ENCODE results near the gene ALG1.
"Not testable (repeated sequence)": the region's sequence is repeated elsewhere in the genome, so short reads cannot be mapped to it uniquely, and the experiment has no call there.

Gene ALG1

DNA sequence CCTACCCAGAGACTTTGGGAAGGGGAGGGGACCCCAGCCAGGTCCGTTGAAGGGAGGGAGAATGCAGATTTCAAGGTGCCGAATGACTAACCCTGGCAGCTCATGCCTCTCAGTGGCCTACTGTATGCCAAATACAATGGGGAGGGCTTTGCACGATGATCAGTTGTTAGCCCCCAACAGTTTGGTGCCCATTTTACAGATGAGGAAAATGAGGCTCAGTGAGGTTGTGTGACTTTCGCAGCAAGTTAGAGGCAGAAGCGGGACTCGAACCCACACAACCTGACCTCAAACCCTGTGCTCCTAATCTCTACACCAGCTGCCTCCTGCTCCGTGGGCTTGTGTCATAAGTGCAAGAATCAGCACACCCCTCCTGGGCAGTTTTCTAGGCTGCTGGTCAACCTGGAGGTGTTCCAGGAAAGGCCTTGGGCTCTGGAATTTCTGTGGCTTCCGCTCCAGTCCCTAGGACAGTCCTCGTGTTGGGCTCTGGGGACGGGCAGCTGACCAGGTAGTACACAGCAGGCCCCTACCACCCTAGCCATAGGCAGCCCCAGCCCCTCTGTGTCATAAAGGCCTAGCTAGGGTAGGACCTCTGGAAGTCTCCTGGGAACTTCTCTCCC, 26.0 kb upstream of the ALG1 start:
- no peak for DNase-seq

DNA sequence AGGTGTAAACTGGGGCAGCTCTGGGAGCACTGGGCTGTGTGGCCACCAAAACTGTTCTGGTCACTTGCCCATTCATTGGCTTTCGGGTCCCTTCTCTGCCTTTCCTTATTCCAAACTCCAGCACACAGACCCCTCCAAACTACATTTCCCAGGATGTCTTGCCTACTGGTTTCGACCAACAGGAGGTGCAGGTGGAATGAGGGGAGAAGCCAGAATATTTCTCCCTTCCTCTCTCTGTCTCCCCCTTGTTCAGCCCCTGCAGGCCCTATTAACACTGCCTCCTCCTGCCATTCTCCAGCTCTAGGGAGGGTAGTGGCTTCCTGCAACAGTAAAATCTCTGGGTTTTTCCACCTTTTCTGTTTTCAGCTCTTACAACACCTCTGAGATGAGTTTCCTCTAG, 24.7 kb upstream of the ALG1 start:
- no peak for DNase-seq

DNA sequence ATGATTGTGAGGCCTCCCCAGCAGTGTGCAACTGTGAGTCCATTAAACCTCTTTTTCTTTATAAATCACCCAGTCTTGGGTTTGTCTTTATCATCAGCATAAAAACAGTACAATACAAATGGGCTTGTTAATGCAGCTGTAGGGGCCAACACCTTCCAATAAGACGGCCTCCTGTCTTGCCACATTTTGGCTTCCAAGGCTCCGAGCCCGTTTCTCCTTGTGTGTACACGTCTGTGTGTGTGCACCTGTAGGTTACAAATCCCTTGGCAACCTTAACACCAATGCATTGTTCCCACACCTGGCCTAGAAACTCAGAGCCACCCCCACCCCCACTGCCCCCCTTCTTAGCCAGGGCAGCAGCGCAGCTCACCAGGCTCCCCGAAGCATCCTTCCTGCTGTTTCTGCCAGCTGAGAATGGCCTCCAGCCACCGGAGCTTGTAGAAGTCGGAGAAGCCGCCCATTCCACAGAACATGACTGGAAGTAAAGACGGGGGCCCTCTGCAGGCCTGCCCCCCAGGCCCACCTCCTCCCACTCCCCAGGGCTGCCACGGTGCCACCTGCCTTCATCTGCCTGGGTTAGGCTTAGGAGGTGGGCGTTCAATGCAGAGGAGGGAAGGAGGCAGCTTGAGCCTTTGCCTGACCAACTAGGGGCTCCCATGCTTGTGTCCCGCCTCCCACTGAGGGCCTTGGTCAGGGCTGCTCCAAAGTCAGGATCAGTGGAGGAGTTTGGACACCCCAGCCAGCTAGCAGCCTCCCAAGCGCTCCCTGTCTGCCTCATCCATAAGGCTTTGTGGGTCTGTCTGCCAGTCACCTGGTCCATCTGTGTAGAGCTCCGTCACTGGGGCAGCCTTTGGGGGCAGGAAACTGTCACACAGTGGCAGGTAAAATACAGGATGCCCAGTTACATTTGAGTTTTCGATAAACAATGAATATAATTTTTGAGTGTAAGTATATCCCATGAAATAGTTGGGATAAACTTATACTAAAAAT, 16.5 kb upstream of the ALG1 start:
- DNase-seq, result no peak

DNA sequence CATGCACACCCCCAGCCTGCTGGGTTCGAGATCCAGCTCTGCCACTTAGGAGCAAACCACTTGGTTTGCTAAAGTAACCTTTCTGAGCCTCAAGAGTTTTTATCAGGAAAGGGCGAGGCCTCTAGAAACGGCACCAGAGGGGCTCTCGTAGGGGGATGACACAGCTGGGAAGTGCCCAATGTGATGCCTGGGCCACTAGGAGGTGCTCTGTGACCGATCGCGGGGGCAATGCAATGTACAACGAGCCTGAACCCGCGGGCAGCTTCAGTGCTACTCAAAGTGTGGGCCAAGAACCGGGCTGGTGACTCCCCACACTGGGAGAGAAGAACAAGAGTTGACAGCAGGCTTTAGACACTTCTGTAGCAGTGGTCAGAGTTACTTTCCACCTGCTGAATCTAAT, 15.3 kb upstream of the ALG1 start:
- no peak for DNase-seq

DNA sequence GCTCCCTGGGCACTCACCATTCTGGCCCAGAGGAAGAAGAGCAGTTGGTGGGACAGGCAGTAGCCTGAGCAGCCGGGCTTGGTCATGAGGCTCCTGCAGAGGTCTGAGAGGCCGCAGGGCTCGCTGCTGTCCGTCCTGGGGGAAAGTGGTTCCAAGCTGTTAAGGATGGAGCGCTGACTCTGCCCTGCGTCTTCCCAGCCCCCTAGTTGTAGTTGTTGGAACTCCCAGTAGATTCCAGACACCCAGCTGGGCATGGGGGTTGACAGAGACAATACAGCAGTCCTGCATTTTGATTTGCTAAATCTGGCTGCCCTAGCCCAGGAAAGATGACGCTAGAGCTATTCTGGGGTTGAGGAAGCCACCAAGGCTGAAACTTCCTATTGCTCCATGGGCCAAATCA, 13.2 kb upstream of the ALG1 start:
- no peak for DNase-seq

DNA sequence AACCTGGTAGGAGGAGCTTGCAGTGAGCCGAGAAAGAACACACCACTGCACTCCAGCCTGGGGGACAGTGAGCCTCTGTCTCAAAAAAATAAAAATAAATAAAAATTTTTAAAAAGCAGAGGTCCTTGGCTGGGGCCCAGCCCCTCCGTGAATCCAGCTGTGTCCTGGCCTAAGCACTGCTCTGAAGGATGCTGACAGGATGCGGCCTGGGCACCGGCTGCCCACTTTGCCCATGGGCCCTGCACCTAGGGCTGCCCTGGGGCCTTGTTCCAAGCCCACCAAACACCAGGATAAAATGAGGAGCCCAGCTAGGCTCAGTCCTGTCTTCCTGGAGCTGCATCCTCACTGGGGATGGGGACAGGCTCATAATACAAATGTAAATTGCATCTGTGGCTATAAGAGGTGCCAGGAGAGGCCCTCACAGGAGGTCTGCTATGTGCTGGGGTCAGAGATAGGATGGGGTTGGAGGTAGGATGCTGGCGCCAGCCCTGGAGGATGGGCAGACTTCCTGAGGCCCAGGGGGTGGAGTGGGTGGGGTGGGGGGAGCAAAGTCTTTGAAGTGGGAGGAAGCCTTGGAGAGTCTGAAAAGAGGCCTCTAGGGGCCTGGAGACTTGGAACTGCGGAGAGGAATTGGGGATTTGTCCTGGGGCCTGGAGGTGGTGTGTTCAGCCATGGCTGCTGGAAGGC, 12.1 kb upstream of the ALG1 start:
- no peak for DNase-seq

DNA sequence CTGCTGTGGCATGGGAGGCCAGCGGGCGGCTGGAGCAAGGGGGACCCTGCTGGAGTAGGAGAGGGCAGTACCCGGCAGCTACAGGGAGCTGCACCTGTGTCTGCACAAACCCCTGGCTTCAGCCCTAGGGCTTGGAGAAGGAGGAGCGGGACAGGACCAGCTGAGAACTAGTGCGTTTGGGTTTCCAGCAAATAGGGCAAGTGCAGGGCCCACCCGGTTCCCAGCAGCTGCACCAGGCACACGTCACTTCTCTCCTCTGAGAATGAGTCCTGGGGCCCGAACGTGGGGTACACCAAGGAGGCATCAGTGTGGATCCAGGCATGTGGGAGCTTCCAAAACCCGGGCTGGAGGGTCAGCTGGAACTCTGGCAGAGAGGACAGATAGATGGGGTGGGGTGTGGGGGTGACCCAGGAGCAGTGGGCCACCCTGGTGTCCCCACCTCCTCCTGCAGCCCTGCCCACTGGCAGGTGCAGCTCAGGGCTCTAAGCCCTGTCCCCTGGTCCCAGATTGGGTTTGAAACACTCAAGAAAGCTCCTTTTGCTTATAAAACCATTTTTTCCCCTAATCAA, 11.5 kb upstream of the ALG1 start:
- no peak for DNase-seq

DNA sequence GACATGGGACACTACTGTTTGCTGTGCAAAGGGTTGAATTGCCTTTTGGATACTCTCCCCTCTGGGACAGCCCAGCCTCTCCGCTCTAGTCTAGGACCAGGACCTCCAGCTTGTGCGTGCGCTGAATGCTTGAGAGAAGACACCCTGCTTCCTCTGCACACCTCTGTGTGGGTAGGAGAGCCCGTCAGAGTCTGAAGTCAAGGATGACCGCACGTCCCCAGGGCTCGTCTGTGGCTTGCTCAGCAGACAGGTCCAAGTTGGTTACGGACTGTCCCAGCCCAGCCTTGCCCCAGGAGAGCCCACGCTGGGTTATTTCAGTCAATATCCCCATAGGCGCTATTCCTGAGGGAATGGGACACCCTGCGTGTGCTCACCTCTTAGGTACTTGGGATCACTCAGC, 9.6 kb upstream of the ALG1 start:
- no peak for DNase-seq

DNA sequence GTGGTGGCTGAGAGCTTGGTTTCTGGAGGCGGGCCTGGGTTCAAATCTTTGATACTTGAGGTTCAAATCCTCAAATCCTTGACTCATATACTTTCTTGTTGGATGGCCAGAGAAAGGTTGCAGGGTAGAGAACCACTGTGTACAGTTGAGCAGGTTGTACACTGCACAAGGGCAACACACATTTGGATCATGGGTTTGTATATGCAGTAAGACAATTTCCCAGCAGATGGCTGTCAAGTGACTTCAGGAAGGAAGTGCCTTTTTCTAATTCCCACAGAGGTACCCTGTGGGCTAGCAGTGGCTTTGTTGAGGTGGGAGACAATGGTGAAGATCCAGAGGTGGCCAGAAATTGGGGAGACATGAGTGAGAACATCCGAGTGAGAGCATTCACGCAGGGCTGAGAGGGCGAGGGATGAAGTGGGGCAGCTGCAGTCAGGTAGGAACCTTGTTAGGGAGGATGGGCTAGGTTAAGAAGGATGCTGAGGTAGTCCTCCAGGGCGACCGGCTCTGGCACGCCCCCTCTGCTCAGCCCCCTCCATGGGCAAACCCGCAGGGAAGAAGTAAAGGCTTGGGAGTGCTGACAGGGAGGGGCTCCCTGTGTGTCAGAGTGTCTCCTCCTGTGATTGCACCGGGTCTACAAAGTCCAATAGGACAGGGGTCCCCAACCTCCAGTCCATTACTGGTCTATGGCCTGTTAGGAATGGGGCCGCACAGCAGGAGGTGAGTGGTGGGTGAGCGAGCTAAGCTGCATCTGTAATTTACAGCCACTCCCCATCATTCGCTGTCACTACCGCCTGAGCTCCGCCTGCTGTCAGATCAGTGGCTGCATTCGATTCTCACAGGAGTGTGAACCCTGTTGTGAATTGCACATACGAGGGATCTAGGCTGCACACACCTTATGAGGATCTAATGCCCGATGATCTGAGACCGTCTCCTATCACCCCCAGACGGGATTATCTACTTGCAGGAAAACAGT, 8.6 kb upstream of the ALG1 start:
- DNase-seq, result no peak

DNA sequence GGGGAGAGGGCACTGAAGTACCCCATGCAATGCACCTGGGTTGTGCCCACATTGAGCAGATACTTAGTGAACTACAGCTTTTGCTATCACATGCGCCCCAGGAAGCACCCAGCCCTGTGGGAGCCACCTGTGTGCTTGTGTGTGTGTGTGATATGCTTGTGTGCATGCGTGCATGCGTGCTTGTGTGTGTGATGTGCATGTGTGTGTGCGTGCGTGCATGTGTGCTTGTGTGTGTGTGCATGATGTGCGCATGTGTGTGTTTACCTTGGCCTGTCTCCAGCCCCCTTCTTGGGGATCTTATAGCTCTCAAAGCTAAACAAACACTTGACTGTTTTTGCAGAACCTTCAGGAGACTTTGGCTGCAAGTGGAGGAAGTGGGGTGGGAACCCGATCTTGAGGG, 6.7 kb upstream of the ALG1 start:
- DNase-seq, result peak; percentile 30

DNA sequence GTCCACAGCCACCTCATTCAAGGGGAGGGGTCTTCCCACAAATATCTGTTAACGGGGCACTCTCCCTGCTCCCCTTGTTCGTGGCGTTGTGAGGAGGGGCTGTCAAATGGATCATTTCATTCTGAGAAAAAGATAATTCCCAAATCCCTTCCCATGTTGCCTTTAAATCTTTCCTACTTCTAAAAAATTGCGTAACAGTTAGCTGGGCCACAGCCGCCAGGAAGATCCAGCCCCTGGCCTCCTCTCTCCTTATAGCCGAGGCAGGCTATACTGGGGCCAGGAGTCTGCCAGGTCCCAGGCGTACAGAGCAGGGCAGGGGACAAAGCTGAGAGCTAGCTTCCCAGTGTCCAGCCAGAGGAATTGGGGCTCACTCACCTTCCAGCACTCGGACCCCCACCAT, 6.3 kb upstream of the ALG1 start:
- no peak for DNase-seq

DNA sequence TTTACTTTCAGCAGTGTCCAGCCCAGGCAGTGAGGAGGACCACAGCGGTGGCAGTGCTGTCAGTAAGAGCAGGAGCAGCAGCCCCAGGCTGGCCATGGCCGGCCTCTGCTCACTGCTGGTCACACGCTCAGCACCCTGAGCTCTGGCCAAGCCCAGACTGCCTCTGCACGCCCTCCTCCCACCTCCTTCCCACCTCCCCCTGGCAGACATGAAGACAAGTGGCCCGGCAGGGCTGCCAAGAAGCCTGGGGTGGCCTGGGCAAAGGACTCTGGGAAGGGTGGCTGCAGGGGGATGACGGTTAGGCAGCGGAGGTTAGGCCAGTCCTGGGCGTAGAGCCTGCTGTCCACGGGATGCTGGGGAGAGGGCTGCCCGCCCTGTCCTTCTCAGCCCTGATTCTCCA, 5.8 kb upstream of the ALG1 start, which contains the start of gene C16orf89:
TSS of gene C16orf89 (minus strand) at position 144 of the 400 bp plus-strand sequence. CDS start at position 96, 48 bp downstream.
- DNase-seq, result no peak

DNA sequence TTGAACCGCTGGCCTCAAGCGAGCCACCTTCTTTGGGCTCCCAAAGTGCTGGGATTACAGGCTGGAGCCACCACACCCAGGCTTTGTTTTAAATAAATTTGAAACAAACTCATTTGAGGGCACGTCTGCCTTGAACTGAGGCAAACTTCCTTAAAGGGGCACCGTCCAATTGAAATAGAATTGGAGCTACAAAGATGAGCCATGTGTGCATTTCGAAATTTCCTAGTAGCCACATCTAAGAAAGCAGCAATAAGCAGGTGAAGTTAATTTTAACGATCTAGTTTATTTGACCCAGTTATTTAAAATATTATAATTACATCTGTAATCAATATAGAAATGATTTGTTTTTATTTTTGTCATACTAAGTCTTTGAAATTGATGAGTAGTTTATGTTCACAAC, 5.1 kb upstream of the ALG1 start:
- DNase-seq, result no peak

DNA sequence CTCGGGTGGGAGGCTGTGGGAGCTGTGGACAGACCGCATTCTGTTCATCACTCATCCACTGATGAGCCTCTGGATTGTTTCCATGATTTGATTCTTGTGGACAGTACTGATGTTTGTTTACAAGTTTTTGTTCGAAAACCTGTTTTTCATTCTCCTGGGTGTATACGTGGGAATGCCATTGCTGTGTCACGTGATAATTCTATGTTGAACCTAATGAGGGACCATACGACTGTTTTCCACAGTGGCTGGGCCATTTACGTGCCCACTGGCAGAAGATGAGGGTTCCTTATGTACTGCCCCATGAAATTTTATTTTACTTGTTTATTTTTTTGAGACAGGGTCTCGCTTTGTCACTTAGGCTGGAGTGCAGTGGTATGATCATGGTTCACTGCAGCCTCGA, 2.6 kb upstream of the ALG1 start:
- DNase-seq, result no peak

DNA sequence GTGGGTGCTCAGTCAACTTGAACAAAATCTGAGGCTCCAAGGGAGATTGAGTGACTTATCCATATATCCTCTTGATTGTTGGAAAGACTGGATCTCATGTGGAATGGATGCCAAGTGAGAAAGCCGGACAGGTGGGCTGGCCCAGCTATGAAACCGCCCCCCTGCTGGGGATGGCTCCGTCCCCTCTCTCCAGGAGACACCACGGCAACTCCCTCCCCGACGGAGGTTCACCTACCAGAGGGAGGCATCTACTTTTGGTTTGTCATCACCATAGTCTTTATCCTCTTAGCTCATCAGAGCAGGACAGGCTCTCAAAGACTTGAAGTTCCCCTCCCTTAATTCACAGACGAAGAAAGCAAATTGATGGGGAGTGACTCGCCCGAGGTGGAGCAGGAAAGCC, 1.8 kb upstream of the ALG1 start:
- DNase-seq, result no peak

DNA sequence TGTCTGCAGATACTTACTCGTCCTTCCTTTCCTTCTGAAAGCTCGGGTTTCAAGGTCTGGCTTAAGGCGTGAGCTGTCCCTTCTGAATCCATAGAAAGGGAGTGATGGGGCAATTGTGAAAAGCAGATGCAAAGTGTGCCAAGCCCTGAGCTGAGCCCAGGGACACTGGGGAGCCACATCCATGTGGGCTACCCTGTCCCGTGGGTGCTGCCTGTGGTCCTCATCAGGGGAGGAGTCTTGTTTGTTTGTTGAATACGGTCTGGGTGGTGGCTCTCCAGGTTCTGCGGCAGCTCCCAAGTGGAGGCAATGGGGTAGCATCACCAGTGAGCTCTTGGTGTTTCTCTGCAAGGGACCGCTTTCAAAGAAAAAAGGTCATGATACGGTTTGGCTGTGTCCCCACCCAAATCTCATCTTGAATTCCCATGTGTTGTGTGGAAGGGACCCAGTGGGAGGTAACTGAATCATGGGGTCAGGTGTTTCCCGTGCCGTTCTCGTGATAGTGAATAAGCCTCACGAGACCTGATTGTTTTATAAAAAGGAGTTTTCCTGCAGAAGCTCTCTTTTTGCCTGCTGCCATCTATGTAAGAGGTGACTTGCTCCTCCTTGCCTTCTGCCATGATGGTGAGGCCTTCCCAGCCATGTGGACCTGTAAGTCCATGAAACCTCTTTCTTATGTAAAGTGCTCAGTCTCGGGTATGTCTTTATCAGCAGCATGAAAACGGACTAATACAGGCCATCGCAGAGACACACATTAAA, 1.0 kb upstream of the ALG1 start:
- DNase-seq, result no peak

DNA sequence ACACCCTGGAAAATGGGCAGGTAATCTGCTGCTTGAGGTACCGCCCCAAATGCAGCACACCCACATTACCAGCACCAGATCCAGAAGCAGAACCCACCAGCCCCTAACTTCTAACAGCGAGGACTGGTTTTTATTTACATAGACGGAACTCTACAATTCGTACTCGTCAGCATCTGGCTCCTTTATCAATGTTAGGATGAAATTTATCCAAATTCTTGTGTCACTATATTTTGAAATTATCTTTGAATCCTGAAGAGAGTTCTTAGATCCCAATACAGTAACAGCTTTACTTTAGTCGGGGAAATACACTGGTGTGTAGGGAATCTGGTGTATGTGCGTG, 332 bp upstream of the ALG1 start:
- no peak for DNase-seq

DNA sequence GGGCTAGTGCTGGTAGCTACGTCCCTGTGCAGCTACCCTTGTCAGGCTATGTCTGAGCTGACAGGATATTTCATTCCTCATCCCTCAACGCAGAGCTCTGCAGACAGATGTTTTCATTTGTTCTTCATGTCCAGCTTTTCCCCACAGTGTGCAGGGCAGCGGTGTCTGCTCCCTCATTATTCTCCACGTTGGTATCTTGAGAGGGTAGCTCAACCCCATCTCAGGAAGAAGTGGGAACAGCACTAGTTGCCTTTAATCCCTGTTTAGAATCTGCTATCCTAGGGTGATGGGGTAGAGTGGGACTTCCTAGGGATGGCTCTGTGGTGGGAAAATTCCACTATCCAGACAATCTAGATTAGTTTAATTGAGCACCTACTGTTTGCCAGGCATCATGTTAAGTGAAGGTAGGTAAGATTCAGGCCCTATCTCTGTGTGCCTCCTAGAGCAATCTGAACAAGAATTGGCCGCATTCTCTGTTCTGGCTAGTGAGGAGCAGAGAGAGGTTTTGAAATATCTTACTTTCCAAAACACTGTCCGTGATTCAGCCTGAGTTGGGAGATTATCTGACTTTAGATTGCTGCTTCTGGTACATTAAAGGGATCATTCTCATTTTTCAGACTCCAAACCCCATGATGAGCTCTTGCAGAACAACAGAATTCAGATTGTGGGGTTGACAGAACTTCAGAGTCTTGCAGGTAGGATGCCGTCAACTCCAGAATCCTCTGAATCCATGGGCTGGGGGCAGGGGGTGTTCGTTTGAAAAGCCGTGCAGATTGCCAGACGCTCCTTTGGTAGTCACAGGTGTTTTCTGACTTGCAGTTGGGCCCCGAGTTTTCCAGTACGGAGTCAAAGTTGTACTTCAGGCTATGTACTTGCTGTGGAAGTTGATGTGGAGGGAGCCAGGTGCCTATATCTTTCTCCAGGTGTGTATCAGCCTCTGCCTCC, 963 bp downstream of the ALG1 start:
- no peak for DNase-seq

DNA sequence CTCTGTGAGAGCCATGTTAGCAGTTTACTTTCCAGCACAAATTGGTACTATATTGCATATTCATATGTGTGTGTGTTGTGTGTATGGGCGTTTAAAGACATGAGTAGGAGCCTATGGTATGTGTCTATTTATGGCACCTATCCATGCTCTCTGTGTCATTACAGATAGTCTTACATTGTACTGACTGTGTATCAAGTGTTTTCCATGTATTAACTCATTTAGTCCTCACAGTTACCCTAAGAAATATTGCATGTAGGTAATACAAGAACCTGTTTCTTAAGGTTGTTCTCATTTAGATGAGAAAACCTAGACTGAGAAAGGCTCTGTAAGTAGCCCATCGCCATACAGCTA, 1.6 kb downstream of the ALG1 start:
- DNase-seq, result no peak

DNA sequence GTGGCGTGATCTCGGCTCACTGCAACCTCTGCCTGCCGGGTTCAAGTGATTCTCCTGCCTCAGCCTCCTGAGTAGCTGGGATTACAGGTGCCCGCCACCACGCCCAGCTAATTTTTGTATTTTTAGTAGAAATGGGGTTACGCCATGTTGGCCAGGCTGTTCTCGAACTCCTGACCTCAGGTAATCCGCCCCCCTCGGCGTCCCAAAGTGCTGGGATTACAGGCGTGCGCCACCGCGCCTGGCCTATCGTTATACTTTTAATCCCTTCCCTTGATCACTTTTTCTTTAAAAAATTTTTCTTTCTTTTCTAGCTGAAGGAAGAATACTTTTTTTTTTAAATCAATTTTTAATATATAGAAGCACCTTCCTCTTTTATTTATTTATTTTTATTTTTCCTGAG, 2.1 kb downstream of the ALG1 start:
- DNase-seq, result not testable (repeated sequence)
